NCI-H1092 (cell line): Measurements from ENCODE around the gene NRXN3.

Source experiments
- DNase-seq: peaks from one replicate; lab custom pipeline; 2025; lab: John Stamatoyannopoulos, UW

NRXN3 gene

DNA sequence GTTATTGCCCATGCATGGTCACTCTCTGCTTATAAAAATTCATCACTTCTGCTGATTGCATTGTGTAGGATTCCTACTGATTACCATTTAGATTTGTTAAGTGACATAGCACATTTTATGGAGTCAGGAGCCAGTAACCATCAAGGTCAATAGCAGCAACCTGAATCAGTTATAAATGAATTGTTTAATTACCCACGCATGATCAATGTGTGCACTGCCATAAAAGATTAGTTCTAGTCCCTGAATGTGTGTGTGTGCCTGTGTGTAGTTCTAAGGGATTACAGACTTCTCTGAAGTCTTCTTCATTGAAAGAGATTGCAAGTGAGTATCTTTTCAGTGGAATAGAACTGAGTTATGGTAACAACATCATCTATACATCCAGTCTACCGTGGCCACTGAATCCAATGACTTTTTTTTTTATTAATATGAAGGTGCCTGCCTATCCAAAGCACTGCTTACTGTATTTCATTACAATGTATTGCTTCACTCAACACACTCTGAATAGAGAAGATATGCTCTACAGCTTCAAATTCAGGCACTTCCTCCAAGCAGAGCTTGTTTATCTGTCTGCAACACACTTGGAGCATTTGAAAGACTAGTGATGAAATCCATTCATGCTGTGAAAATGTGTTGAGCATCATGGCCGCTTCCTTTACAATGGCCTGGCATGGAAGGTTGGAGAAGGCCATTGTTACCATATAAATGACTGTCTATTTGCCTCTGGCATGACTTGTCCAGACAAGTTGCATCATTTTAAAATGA lies 1659.4 kb downstream of the NRXN3 start:
- no peak for DNase-seq

DNA sequence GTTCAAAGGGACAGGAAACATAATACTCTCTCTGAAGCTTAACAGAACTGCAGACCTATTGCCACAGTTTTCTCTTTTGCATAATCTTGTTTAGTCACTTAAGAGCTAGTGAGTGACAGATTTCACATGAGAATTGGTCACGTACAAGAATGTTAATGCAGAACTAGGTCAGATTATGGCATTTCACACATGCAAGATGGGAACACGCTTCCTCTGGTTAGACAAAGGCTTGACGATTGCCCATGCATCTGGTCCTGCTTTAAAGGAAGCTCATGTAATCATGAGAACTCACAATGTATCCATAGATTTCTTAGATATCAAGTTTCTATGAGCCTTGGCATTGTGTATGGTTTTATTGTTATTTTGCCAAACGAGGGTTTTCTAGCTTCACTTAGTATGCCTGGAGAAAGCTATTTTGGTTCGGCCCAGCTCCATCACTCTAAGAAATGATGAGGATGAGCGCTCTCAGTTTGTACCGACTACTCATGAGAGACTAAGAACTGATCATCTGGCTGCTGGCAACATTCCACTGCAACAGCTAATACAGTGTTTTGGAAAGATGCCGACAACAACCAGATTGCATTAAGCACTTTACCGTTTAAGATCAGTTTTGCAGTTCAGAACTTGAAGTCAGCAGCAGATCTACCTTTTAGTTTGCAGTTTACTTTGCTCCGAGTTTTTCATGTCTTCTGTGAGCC lies 1661.2 kb downstream of the NRXN3 start:
- no peak for DNase-seq

DNA sequence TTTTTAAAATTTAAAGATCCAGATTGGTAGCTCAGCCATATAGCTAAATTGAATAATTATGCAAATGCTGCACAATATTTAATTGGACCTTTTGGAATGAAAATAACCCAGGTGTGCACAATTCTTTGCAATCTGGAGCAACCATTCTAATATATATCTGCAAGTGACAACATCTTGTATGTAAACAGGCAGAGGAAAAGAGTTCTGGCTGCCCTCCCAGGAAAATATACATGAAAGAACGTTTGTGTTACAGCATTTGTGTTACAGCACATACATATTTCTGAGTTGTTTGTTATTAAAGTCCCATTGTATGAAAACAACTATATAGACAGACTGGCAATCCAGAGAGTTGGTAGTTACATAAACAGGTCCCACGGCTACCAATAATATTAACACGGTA lies 1663.6 kb downstream of the NRXN3 start:
- no peak for DNase-seq

DNA sequence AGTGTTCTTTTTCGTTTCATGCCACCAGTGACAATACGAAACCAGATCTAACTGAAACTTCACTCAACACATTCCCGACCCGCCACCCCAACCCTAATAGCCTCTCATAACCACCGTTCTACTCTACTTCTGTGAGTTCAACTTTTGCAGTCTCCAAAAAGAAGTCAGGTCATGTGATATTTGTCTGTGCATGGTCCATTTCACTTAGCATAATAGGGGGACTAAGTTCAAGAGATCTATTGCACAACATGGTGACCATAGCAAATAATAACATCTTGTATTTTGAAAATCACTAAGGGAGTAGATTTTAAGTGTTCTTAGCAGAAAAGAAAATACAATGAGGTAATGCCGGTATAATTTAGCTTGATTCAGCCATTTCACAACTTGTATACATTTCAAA lies 1664.7 kb downstream of the NRXN3 start:
- no peak for DNase-seq

DNA sequence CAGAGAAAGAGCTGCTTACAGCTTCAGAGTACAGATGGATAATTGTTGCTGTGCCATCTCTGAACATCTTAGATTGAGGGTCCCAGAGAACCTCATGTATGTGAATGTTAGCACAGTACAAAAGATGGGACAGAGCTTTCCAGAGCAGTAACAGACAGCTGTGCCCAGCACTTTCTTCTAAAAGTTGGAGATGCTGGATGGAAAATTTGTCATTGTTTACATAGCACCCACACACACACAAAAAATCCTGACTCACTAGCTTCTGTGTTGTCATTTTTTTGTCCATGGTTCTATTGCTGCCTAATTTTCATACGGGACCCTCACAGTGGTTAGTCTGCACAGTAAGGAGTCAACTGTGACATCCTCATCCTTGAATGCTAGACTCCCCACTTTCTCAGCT lies 1666.4 kb downstream of the NRXN3 start:
- DNase-seq = no peak

DNA sequence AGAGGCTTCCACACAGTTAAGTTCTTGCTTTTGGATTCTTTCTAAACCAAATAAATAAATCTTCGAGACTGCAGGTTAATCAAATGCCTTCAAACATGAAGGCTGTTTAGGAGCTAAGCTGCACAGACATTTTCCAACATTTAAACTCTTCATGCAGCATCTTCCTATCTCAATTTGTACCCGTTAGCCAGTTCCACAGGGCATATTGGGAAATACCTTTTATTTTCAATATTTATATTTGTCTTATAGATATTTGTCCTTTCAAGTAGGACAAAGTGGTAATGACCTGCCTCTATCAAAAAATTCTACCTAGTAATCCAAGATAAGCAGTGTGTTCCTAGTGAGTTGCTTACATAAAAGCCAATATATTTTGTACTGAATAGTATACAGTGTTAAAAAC lies 1667.5 kb downstream of the NRXN3 start:
- no peak for DNase-seq

DNA sequence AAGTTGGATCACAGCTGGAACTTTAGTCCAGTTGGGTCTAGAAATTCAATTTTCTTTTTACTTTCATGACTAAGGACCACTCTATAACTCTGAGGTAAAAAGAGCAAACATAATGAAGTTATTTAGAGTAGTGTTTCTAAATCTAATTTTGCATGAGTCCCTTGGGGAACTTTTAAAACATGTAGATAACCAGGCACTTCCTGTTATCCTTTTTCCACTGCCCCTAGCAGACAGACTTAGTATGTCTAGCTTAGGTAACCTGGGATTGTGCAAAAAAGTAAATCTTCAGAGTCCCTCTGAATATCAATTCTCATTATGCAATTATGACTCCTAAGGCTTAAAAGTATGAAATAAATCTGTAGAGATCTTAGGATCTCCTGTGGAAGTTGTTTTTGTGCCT lies 1669.9 kb downstream of the NRXN3 start:
- DNase-seq = no peak

DNA sequence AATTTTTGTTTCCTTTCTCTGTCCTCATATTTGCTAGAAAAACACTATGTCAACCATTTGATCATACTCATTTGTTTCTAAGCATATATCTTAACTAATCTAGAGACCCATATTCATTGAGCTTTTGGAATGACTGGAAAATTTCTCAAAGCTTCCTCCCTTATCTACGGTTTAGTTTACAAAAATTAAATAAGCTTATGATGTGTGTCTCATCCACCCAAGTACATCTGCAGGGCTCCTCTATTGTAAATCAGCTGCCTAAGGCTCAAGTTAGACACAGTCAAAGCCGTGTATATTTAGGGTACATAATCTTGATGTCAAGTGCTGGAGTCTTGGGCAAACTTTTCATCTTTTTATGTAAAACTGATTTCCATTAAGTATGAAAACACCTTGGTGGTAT lies 1670.7 kb downstream of the NRXN3 start:
- no peak for DNase-seq

DNA sequence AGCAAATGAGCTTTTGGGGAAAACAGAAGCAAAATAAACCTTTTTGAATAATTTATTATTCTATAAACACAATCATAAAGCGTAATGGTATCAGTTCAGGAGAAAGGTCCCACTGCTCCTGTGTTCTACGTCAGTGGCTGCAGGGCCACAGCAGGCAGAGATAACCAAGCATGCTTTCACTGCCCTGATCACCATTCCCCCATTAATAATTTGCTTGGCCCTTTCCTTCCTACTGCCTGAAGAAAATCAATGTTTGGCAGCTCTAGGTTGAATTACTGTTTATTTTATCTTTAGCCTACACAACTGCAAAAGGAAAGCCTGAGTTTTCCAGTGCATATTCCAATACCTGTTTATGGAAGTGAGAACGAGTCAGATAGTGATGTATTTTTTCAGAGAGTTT lies 1671.3 kb downstream of the NRXN3 start:
- DNase-seq = no peak

DNA sequence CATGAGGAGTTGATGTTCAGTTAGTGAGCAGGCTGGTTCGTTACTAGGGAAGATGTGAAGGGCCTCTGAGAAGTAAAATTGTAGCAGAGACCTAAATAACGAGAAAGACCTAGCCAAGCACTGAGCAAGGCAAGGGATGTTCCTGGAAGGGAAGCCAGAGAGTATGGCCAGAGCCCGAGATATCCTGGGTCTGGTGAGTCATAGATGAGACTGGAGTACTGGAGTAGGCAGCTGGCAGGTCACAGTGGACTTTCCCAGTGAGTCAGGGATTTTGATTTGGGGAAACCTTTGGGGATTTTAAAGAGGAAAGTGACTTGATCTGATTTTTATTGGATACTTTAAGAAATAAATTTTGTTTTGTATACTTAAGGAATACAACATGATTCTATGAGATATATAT lies 1672.1 kb downstream of the NRXN3 start:
- no peak for DNase-seq

DNA sequence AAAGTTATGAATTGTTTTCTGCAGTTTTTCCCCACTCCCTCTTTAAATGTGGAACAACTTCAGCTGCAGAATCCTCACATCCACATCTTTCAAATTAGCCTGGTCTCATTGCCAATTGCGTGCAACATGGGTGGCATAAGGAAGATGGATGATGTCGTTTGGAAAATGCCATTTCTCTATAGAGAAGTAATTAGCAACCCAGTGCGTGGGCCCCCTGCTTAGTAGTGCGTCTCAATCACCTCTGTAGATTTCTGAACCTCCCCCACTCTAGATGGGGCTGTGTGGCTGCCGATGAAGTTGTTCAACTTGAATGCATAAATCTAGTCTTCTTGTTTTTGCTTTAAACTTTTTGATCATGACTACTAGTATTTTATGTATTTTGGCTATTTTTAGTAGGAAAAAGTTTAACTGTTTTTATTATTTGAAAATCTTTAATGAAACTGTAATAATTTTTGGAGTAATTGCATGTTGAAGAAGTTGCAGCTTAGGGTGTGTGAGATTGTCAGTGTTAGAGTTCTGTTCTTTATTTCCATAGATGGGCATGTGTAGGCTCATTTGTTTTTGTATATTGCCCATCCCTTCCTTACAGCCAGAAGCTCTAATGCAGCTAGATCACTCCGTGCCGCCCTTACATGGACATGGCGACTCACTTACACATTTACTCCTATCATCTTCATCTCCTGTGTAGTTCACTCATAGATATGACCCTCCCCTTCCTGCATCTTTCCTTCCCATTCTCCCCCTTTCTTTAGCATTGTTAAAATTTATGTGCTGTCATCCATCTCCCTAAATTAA lies 1683.0 kb downstream of the NRXN3 start:
- DNase-seq = no peak

DNA sequence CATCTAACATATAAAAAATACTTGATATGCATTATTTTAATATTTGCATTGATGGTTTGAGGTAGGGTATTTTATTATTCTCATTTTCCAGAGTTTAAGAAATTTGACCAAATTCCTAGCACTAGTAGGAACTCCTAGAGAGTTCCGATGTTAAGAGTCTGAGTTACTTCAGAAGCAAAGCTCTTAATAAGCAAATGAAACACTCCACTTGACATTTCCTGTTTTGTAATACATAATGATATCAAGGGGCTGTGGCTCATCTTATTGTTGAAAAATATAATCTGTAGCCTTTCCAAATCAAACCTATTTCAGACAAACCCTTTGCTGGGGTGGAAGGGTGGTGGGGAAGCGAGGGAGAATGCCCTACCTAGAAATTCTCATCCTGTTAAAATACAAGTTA lies 1685.6 kb downstream of the NRXN3 start:
- no peak for DNase-seq

DNA sequence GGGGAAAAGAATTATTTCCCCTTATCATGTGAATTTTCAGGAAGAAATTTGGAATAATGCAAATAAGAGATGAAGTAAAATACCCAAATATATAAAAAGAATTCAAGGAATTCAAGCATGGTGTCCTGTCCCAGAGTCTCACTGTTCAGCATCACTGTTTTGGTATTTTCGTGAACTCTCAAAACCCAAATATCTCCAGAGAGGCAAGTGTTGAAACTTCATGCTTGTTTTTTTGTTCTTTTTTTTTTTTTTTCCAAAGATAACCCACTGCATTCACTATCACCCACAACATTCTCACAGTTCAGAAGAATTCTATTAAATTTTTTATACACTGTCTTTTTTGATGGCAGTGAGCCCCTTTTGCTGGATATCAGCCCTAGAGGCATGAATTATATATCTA lies 1686.2 kb downstream of the NRXN3 start:
- DNase-seq = no peak

DNA sequence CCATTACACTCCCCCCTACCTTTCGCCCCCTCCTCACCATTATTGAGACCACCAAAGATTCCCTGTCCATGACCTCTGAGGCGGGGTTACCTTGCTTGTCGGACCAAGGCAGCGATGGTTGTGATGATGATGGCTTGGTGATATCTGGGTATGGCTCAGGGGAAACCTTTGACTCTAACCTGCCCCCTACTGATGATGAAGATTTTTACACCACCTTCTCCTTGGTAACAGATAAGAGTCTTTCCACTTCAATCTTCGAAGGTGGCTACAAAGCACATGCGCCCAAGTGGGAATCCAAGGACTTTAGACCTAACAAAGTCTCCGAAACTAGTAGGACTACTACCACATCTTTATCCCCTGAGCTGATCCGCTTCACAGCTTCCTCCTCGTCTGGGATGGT lies 1690.9 kb downstream of the NRXN3 start:
- DNase-seq = no peak

DNA sequence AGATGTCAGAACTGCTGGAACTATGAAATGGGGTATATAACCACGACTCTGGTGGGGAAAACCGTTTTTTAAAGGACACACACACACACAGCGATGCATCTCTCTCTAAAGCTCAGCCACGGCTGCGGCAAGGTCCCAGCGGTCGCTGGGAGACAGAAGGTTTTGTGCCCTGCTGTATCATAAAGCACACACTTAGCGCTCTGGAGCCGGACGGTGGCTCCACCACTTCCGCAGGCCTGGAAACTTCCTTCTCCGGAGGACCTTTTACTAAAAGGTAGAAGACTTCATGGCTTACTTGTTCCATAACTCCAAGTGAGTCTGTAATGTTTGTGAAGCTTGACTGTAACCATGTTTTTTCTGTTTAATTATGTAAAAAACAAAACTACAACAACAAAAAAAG lies 1691.9 kb downstream of the NRXN3 start:
- no peak for DNase-seq

DNA sequence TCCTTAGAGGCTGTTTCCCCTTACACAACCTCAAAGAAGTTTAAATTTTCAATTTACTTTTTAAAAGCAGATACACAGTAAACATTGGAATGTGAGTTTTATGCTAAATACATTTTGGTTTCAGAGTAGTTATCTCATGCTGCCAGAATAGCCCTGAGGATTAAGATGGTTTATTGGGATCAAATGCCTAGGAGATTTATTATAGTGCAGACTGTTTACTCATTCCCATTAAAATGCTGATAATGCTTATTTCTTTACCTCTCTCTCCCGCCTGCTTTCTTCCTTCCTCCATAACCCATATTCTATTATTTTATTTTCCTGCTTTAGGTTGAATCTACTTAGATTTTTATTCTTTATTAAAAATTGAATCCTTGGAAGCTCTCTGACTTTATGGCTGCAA lies 1701.0 kb downstream of the NRXN3 start:
- no peak for DNase-seq

DNA sequence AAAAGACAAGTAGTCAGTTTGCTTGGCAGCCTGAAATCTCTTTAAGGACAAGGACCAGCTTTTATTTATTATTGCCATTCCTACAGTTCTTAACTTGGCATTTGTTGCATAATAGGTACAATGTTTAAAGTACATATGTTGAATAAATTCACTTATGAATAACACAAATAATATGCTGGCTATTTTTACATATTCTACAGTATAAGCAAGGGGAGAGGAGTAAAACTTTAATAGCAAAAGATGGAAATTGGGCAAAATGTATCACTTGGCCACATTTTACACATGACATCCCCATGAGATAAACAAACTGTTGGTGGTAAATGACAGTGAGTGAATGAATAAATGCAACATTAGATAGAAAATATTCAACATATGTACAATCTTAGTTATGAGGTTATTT lies 1708.1 kb downstream of the NRXN3 start:
- no peak for DNase-seq

DNA sequence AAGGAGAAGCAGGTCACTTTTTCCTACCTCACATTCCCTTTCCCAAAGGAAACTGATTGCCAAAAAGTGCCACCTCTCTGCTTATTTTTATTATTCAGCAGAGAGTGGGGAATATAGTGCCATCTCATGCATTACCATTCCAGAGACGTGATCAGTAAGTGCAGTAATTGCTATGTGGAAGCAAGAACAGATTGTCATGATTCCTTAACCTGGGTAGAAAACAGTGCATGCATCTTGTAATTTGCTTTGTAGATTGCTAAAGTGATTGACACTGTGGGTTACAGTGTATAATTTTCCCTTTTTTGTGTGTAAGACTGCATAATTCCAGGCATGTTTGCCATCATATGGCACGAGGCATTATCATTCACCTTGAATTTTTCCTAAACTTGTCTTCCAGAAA lies 1708.6 kb downstream of the NRXN3 start:
- no peak for DNase-seq

DNA sequence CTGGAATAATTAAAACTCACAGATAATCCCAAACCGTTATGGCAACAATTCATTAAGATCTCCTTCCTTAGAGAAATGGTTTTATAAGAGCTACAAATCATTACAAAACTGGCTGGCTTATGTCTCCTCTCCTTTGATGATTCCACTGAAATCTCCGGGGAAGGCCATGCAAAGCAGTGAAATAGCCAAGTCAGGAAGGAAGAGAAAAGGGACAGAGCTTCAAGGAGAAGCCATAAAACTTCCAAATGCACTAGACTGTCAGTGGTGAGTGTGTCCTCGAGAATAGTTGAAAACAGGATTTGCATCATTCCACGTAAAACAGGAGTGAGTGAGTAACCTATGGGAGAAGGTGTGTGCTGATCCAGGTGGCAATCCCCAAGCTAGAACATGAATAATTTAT lies 1711.1 kb downstream of the NRXN3 start:
- DNase-seq = no peak

DNA sequence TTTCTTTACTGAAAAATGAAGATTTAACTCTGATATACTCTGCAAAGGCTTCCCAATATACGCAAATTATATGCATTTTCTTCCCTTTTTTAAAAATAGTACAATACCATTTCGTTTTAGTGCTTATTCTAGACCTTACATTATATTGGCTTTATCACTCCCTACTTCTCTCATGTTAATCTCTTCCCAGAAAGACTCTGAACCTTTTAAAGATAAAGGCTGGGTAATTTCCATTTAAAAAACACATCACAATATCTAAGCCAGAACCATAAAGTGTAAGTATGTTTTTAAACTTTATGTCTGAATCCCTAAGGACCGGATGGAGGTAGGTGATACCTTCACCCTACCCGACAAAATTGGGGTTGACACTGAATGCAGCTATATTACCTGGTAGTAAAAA lies 1720.4 kb downstream of the NRXN3 start:
- DNase-seq = no peak

DNA sequence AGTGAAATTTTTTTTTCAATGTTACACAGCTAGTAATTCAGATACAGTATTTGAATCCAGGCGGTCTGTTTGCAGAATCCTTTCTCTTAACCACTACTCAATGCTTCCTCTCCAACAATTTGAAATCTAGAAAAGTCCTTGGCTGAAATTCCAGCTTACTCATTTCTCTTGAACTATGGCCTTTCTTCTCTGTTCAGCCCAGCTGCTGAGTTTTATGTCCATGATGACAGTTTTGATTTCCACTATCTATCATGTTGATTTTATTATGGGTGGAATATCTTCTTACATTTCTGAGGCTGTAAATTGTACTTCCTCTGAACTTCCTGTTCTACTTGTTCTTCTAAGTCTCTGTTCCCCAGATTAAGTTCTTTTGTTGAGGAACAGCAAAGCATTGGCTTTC lies 1725.8 kb downstream of the NRXN3 start:
- DNase-seq = no peak

DNA sequence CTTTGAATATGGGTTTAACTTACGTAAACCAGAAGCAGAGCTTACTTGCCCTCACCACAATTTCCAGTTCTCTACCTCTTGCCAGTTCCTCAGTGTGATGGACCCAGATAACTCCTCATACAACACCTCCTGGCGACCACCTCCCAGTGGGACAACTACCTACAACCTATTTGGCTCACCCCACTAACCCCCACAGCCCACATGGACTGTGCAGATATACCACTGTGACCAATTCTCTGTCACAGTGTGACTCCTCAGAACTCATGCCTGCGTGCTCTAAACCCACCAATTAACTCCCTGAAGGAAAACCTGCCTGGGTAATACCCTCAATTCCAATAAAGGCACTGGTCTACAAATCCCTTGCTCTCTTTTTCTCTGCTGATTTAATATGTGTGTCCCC lies 1729.4 kb downstream of the NRXN3 start:
- DNase-seq = no peak

DNA sequence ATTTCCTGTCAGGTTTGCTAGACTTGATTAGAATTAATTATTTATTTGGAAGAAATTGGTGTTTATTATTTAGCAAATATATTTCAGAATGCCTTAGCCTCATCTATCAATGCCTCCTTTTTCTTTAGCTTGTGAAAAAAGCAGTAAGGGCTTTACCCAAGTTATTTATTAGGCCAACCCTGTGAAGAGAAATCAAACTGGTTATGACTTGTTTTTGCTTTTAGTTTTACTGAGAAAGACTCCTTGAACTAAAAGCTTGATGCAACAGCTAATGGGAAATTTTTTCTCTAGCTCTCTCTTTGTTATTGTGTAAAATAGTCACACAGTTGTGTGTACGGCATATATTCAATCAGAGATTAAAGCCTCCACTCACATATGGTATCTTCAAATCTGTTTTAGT lies 1734.3 kb downstream of the NRXN3 start:
- DNase-seq = no peak
